H1 (cell line): ENCODE measurements around the gene DDX21. TPM values are rescaled to one million over a fixed set of nuclear protein-coding genes. Genes with fewer than 3 reads are reported as not detected.

Source experiments
- CHD7 ChIP-seq: fragments of 300-600 bp; sonication (generic); IDR thresholded peaks from 2 replicates; pipeline ENCODE4 v1.7.1; 2012; ENCODE audit warnings: low read length, moderate library complexity, mild to moderate bottlenecking, inconsistent platforms; ENCODE audit not compliant: insufficient replicate concordance
- polyA plus RNA-seq, 7 experiments: library from polyadenylated mRNA; depleted of rRNA in 3 of 7; stranded (reverse) in 5 of 7; unstranded in 2 of 7; fragments of >200 nt in 5 of 7; fragments of 200-250 nt in 2 of 7; gene quantifications; 1 replicate in 5 of 7; 2 replicates in 1 of 7; 4 replicates in 1 of 7; pipeline versions ENCODE4 v1.2.1 to v1.2.3, GENCODE V29; 2011 to 2013; ENCODE audit warnings: missing spikeins in 2 of 7, mixed read lengths in 2 of 7
- total RNA-seq: library from RNA; stranded (reverse); fragmentation: NEBNext Ultra II Directional; extraction: Animal tissue kit (Norgen Biotek cat#: 25700); gene quantifications from 2 replicates; pipeline ENCODE4 v1.2.1, GENCODE V29; 2021

DDX21 gene
- total and polyA plus RNA-seq, 2 of the 8 experiments (the other 6 are each of a cell fraction or from before 2014, with no cell fraction given) = 67.0 to 195 TPM

- TF ChIP-seq CHD7 = no peak
- TF ChIP-seq, all 59 proteins: peak for 0
Observed at GRCh38 chr10:69018613-69019012, 62.6 kb downstream of the DDX21 start (continued).
